ENCODE results near the gene PPARA.

DNA sequence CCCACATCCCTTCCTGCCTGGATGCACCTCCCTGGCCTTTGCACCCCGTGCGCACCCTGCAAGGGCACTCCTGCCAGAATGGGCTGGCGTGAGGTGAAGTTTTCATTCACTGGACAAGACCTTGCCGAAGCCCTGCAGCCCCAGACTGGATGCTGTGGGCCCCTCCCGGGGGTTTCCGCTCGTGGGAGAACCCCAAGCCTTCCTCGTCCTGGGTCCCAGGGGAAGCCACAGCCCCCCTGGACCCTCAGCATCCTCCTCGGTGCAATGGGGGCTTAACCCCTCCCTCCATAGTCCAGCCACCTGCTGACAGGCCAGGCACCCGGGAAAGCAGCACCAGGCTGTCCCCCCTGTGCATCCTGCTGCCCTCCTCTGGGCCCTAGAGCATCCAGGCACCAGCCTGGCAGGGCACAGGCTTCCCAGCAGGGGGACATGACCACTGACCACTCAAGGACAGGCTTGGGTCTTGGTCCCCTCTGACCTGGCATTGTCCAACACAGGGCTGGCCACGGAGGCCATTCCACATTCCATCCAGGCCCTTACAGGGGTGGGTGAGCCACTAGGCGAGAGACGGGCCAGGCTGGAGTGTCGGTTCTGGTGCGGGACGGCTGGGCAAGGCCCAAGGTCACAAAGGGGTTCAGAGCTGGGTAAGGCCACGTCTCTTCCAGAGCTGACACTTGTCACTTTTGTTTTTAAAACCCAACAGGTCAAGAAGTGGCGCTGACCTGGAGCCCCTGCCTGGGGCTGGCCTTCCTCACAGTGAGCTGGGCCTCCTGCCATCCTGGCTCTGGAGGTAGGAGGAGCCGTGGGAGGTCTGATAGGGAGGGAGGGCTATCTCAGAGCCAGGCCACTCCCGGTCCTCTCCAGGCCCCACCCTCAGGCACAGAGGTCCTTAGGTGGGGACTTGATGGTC, 41.5 kb upstream of the PPARA start:
- no peak for TF ChIP-seq EZH2 (IDR thresholded peaks at IDR 0.05; ENCODE audit: insufficient read depth, poor library complexity, severe bottlenecking)
- TF ChIP-seq EZH2phosphoT487 (IDR thresholded peaks at IDR 0.05; ENCODE audit: insufficient read depth, low read depth): no peak

Data from GM23248 (cell line).